BJ (cell line): ENCODE data around the gene DNM2. TPM values are rescaled to one million over a fixed set of nuclear protein-coding genes. Genes with fewer than 3 reads are reported as not detected.
"Not testable (repeated sequence)": the region's sequence is repeated elsewhere in the genome, so short reads cannot be mapped to it uniquely, and the experiment has no call there.

Source experiments
- CTCF ChIA-PET: fragments of 350-600 bp; formaldehyde crosslinking; extraction: SDS; loops from one replicate; lab custom pipeline; 2021; ENCODE audit warnings: antibody characterized with exemption, inconsistent platforms; lab: Yijun Ruan, JAX
- POLR2A ChIA-PET: fragments of 300-600 bp; sonication (Branson Sonifier 250); formaldehyde crosslinking; extraction: SDS; loops from one replicate; lab custom pipeline; 2021; ENCODE audit warnings: antibody characterized with exemption; lab: Charles Lee
- DNase-seq: peaks from one replicate; pipeline ENCODE4 v3.0.0-alpha.2; 2011; ENCODE audit warnings: low read depth
- H3K27me3 ChIP-seq: 2 replicates; pipeline ENCODE4 v1.6.0; 2011; ENCODE audit warnings: low read length; ENCODE audit not compliant: control insufficient read depth, insufficient read depth
- H3K36me3 ChIP-seq: 2 replicates; pipeline ENCODE4 v1.5.1; 2011; ENCODE audit warnings: low read length; ENCODE audit not compliant: control insufficient read depth, insufficient read depth
- H3K4me3 ChIP-seq: 2 replicates; pipeline ENCODE4 v1.5.1; 2011; ENCODE audit warnings: low read depth, mild to moderate bottlenecking, control low read depth, low read length
- CTCF ChIP-seq: IDR thresholded peaks from 2 replicates; pipeline ENCODE4 v1.5.1; 2011; ENCODE audit warnings: low read depth, mild to moderate bottlenecking, control low read depth, inconsistent platforms, low read length, moderate library complexity; ENCODE audit not compliant: insufficient read depth
- polyA plus RNA-seq: library from polyadenylated mRNA; depleted of rRNA; stranded (reverse); fragments of >200 nt; gene quantifications from 2 replicates; pipeline ENCODE4 v1.2.3, GENCODE V29; 2011

Gene DNM2
- polyA plus RNA-seq, 1 experiment = 64.2 TPM

- DNase-seq = no peak
These were observed 138.1 kb downstream of the DNM2 start for GRCh38 chr19:10855879-10856522.

GRCh38 chr19:10856899-10857298 is 139.0 kb downstream of the DNM2 start:
- CTCF ChIA-PET = interaction anchor here (0.8 to 4.3 kb wide), 6 partner anchors 9 to 155 kb away, joined by 3 to 57 read pairs (median 9); partner anchors contain the start of genes CARM1, DNM2, QTRT1 and TMED1

More at GRCh38 chr19:10855879-10856522, 138.1 kb downstream of the DNM2 start:
- ChIA-PET POLR2A (no interaction called here), CTCF (interaction anchor here (0.8 to 4.3 kb wide), 8 partner anchors 10 to 154 kb away, joined by 3 to 57 read pairs (median 4); partner anchors contain the start of genes CARM1, DNM2, QTRT1 and TMED1)
- Histone ChIP-seq H3K36me3 (no peaks in the 10 kb centered on the region), H3K4me3 (no peak overlapping the region), H3K27me3 (no peaks in the 10 kb centered on the region)
- TF ChIP-seq CTCF = peak; percentile 48

GRCh38 chr19:10858204-10858828 is 140.4 kb downstream of the DNM2 start:
- Histone ChIP-seq H3K27me3 (no peaks in the 10 kb centered on the region), H3K36me3 (no peaks in the 10 kb centered on the region), H3K4me3 (no peak overlapping the region)
- no peak for DNase-seq
- POLR2A ChIA-PET = interaction anchor here (0.7 kb wide), 1 partner anchor 130 kb away, joined by 3 read pairs; no protein-coding TSS in a partner anchor
- TF ChIP-seq CTCF = peak; percentile 82
- CTCF ChIA-PET = interaction anchor here (0.6 to 2.1 kb wide), 13 partner anchors 10 to 632 kb away, joined by 3 to 15 read pairs (median 4); partner anchors contain the start of genes C19orf38, DNM2 and TMED1

More at GRCh38 chr19:10856899-10857298, 139.0 kb downstream of the DNM2 start:
- DNase-seq, H3K4me3 ChIP-seq, H3K36me3 ChIP-seq, POLR2A ChIA-PET, H3K27me3 ChIP-seq: not testable (repeated sequence)

- Histone ChIP-seq H3K27me3 (no peaks in the 10 kb centered on the region), H3K36me3 (no peaks in the 10 kb centered on the region), H3K4me3 (no peak overlapping the region)
- no peak for DNase-seq
- ChIA-PET POLR2A (no interaction called here), CTCF (interaction anchor here (0.5 to 10.5 kb wide), 8 partner anchors 8 to 144 kb away, joined by 3 to 121 read pairs (median 4); partner anchors contain the start of genes DNM2 and TMED1)
- peak; percentile 57 for TF ChIP-seq CTCF
These were observed 143.3 kb downstream of the DNM2 start for GRCh38 chr19:10861103-10861651.

- Histone ChIP-seq H3K4me3 (no peak overlapping the region), H3K36me3 (no peaks in the 10 kb centered on the region), H3K27me3 (no peaks in the 10 kb centered on the region)
- no peak for TF ChIP-seq CTCF
- DNase-seq = no peak
- POLR2A ChIA-PET = no interaction called here
- CTCF ChIA-PET = interaction anchor here (1.3 to 10.5 kb wide), 5 partner anchors 10 to 146 kb away, joined by 4 to 121 read pairs (median 21); partner anchors contain the start of genes DNM2 and TMED1
These were observed 144.8 kb downstream of the DNM2 start for GRCh38 chr19:10862561-10863106.
